Right lobe of liver (tissue), 6 donors: Measurements from ENCODE around the gene CALML5. TPM values are rescaled to one million over a fixed set of nuclear protein-coding genes. Genes with fewer than 3 reads are reported as not detected.

ENCODE experiments used
- ATAC-seq, 4 donors: fragments of 200-7000 bp; cut with Tn5 transposase; one replicate each; pipeline ENCODE4 v1.9.1; 2020; ENCODE audit warnings: mild to moderate bottlenecking in 4 of 4, moderate library complexity in 4 of 4
- DNase-seq, 3 donors: peaks; one replicate each; pipeline ENCODE4 v3.0.0-alpha.2; 2020
- H3K27ac ChIP-seq, 3 donors: fragments of 200-600 bp; one replicate each; pipeline ENCODE4 v1.8.0; 2022
- H3K27me3 ChIP-seq, 2 donors: fragments of 200-600 bp; one replicate each; pipeline ENCODE4 v1.8.0; 2022
- H3K36me3 ChIP-seq, 4 donors: fragments of 200-600 bp; sonication (generic) in 1 of 4; one replicate each; pipeline versions ENCODE4 v1.5.1 to v1.8.0; 2017 to 2022; ENCODE audit warnings: control low read depth in 1 of 4
- H3K4me1 ChIP-seq, 4 donors: fragments of 200-600 bp; sonication (generic) in 1 of 4; one replicate each; pipeline versions ENCODE4 v1.5.1 to v1.8.0; 2017 to 2022; ENCODE audit warnings: control low read depth in 1 of 4
- H3K4me3 ChIP-seq, 3 donors: fragments of 200-600 bp; one replicate each; pipeline ENCODE4 v1.8.0; 2022
- H3K9me3 ChIP-seq, 4 donors: fragments of 200-600 bp; sonication (generic) in 1 of 4; one replicate each; pipeline versions ENCODE4 v1.5.1 to v1.8.0; 2017 to 2022; ENCODE audit warnings: control low read depth in 1 of 4
- POLR2A ChIP-seq: fragments of 450-650 bp; IDR thresholded peaks from one replicate; pipeline ENCODE4 v1.6.1; 2017; ENCODE audit warnings: antibody characterized with exemption, mild to moderate bottlenecking
- WGBS: methylation state at CpG from one replicate; pipeline ENCODE4 v1.1.6; 2018; ENCODE audit warnings: low coverage, low lambda C conversion rate; ENCODE audit not compliant: insufficient coverage; ENCODE audit errors: missing lambda C conversion rate; 5-methylcytosine and 5-hydroxymethylcytosine counted together
- intact Hi-C, 2 donors: fragments of 100-400 bp; cut with DNase I; formaldehyde crosslinking; loops; one replicate each; pipeline versions ENCODE4 v1.11.2 to v1.14.1; 2022
- total RNA-seq, 6 experiments: library from RNA; depleted of rRNA in 2 of 6; stranded (reverse); fragments of >200 nt in 2 of 6; fragmentation: NEBNext Ultra II Directional in 3 of 6; extraction: Animal tissue kit (Norgen Biotek cat#: 25700) in 3 of 6; gene quantifications; one replicate each; pipeline versions ENCODE4 v1.1.0 to v1.2.4, GENCODE V29; 2016 to 2023
- TF ChIP-seq, protein P1 (sequence below), 4 donors: fragments of 200-600 bp in 3 of 4; fragments of 450-650 bp in 1 of 4; IDR thresholded peaks; one replicate each; pipeline versions ENCODE4 v1.5.1 to v1.8.0; 2016 to 2022; ENCODE audit warnings: antibody characterized with exemption in 4 of 4, mild to moderate bottlenecking in 2 of 4
- donor health status: DM: no; HTN: yes; CAD: no.
- donor health status: DM: no; HTN: no; CAD: no.
- donor health status: DM: no; HTN: no; CAD: no.
- donor health status: DM: no; HTN: yes; CAD: no.
- donor health status: DM: no; HTN: yes; CAD: no.

The CALML5 gene
- total RNA-seq, 6 experiments from 2014 or later: not detected

- H3K27ac ChIP-seq: no peak overlapping the region
- no peak for TF ChIP-seq POLR2A
- TF ChIP-seq, protein P1, sequence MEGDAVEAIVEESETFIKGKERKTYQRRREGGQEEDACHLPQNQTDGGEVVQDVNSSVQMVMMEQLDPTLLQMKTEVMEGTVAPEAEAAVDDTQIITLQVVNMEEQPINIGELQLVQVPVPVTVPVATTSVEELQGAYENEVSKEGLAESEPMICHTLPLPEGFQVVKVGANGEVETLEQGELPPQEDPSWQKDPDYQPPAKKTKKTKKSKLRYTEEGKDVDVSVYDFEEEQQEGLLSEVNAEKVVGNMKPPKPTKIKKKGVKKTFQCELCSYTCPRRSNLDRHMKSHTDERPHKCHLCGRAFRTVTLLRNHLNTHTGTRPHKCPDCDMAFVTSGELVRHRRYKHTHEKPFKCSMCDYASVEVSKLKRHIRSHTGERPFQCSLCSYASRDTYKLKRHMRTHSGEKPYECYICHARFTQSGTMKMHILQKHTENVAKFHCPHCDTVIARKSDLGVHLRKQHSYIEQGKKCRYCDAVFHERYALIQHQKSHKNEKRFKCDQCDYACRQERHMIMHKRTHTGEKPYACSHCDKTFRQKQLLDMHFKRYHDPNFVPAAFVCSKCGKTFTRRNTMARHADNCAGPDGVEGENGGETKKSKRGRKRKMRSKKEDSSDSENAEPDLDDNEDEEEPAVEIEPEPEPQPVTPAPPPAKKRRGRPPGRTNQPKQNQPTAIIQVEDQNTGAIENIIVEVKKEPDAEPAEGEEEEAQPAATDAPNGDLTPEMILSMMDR (IDR thresholded peaks at IDR 0.05): no peak
- DNase-seq: no peak
- intact Hi-C loops: no loop called here
- H3K27me3 ChIP-seq: no peaks in the 10 kb centered on the region
- H3K4me1 ChIP-seq: peaks cover 0 to 27% (median 12%) of the 10 kb centered on the region in 4 donors
- H3K4me3 ChIP-seq: no peak overlapping the region
- ATAC-seq: no peak
- no peaks in the 10 kb centered on the region for H3K36me3 ChIP-seq
- H3K9me3 ChIP-seq: no peaks in the 10 kb centered on the region
- WGBS: 82% methylated on average over 15 of the region's 34 CpGs
Observed at GRCh38 chr10:5525561-5526341, 26.4 kb upstream of the CALML5 start.

DNA sequence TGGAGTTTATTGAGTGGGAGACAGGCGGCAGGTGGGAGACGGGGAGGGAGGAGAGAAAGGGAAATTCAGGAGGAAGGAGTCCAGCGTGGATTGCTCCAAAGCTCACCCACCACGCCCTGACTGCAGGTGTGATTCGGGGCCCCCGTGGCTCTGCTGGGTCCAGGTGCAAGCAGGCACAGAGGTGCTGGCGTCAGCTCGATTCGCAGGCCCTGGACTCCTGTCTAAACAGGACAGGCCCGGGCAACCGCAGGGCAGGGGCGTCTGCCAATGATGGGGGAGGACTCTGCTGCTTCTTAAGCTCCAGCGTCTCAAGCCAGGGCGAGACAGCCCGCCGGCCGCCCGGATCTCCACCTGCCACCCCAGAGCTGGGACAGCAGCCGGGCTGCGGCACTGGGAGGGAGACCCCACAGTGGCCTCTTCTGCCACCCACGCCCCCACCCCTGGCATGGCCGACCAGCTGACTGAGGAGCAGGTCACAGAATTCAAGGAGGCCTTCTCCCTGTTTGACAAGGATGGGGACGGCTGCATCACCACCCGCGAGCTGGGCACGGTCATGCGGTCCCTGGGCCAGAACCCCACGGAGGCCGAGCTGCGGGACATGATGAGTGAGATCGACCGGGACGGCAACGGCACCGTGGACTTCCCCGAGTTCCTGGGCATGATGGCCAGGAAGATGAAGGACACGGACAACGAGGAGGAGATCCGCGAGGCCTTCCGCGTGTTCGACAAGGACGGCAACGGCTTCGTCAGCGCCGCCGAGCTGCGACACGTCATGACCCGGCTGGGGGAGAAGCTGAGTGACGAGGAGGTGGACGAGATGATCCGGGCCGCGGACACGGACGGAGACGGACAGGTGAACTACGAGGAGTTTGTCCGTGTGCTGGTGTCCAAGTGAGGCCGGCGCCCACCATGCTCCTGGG lies 25.5 kb upstream of the CALML5 start, which contains the start of gene CALML3:
TSS of gene CALML3 (plus strand) at position 321 of the 920 bp plus-strand sequence. CDS start at position 446, 125 bp downstream.
- Histone ChIP-seq H3K4me3 (no peak within 1 kb of the TSS), H3K4me1 (peaks cover 0 to 21% (median 10%) of the 10 kb centered on the region in 4 donors), H3K9me3 (no peaks in the 10 kb centered on the region), H3K36me3 (no peaks in the 10 kb centered on the region), H3K27ac (no peak within 1 kb of the TSS), H3K27me3 (no peaks in the 10 kb centered on the region)
- TF ChIP-seq, protein P1 (IDR thresholded peaks at IDR 0.05): no peak
- TF ChIP-seq POLR2A: no peak
- ATAC-seq: no peak
- intact Hi-C loops: no loop called here
- WGBS: 96% methylated on average over 30 of the region's 64 CpGs
- DNase-seq: no peak

GRCh38 chr10:5523796-5524574 lies 24.6 kb upstream of the CALML5 start:
- Histone ChIP-seq H3K27me3 (no peaks in the 10 kb centered on the region), H3K4me1 (peaks cover 0 to 12% (median 6%) of the 10 kb centered on the region in 4 donors), H3K27ac (no peak overlapping the region), H3K9me3 (no peaks in the 10 kb centered on the region), H3K36me3 (no peaks in the 10 kb centered on the region), H3K4me3 (no peak overlapping the region)
- intact Hi-C loops: no loop called here
- TF ChIP-seq, protein P1 (IDR thresholded peaks at IDR 0.05): no peak
- no peak for TF ChIP-seq POLR2A
- no peak for ATAC-seq
- no peak for DNase-seq
- 82% methylated on average over 4 of the region's 11 CpGs for WGBS

DNA sequence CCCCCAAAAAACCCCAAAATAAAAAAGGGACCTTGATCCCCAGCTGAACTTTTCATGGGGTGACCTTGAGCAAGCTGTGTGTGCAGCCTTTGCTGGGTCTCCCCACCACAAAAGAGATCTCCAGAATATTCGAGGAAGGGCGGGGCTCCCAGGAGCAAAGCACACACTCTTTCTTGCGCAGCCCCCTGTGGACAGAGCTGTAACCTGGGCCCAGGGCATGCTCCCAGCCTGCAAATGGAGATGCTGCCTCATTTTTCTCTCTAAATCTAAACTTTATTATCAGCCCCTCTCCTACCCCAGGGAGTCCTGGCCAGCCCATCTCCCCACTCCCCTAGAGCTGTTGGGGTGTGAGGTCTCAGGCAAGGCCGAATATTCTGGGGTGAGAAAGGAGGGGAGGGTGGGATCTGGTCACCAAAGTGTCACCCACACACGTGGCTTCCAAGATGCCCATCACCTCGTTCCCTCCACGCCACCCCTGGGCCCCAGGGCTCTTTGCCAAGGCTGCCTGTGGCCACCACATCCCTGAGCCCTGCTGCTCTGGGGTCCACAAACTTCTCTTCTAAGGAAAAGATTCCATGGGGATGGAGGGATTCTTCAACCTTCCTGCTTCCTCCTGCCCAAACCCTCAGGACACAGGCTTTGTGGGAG lies 23.7 kb upstream of the CALML5 start:
- Histone ChIP-seq H3K9me3 (no peaks in the 10 kb centered on the region), H3K27ac (no peak overlapping the region), H3K4me3 (no peak overlapping the region), H3K4me1 (peaks cover 0 to 9% (median 4%) of the 10 kb centered on the region in 4 donors), H3K27me3 (no peaks in the 10 kb centered on the region), H3K36me3 (no peaks in the 10 kb centered on the region)
- WGBS: 68% methylated on average over 5 of the region's 7 CpGs
- DNase-seq: no peak
- intact Hi-C loops: no loop called here
- TF ChIP-seq, protein P1 (IDR thresholded peaks at IDR 0.05): no peak
- TF ChIP-seq POLR2A: no peak
- ATAC-seq: no peak
